GM21576 (cell line): ENCODE data around the gene NFIX.

Experiments
- ATAC-seq: cut with Tn5 transposase; IDR thresholded peaks from one replicate; pipeline ENCODE4 v1.9.1; 2021; ENCODE audit warnings: mild to moderate bottlenecking, moderate library complexity; ENCODE audit not compliant: unreplicated experiment

Gene NFIX

GRCh38 chr19:13139633-13140311, 144.5 kb downstream of the NFIX start:
- ATAC-seq = no peak

GRCh38 chr19:13146763-13147563, 151.7 kb downstream of the NFIX start:
- no peak for ATAC-seq
